ENCODE data around the gene ZBTB39.
"Not testable (repeated sequence)": the region's sequence is repeated elsewhere in the genome, so short reads cannot be mapped to it uniquely, and the experiment has no call there.

ZBTB39 gene

DNA sequence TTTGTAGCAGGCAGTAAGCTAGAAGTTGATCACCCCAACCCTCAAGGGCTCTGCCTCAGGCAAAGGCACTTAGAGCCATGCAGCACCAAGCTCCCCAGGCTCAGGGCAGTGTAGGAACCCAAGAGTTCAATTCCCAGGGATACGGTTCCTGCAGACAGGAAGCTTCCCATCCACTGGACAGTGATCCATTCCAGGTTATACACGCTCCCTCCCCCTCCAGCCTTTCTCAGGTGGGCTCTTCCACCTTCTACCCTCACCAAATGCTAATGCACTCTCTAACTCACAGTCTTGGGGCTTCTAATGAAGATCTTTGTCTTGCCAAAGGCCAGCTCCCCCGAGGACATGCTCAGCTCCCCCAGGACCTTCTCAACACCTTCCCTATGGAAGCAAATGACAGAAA lies 30.9 kb upstream of the ZBTB39 start:
- FAIRE-seq, result no peak
- no peak for DNase-seq (ENCODE audit: extremely low spot score, insufficient read length, low read depth)

DNA sequence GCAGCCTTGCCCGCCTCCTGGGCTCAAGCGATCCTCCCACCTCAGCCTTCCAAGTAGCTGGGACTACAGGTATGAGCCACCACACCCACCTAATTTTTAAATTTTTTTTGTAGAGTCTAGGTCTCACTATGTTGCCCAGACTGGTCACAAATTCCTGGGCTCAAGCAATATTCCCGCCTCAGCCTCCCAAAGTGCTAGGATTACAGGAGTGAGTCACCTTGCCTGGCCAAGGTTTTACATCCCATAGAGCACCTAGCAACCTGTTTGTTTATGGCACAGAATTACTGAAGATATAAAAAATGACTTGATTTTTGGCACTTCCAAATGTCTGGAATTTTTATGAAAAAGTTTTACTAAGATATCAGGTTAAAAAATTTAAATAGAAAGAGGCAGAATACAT lies 27.1 kb upstream of the ZBTB39 start:
- FAIRE-seq (no peak), DNase-seq (ENCODE audit: extremely low spot score, insufficient read length, low read depth) (no peak)

DNA sequence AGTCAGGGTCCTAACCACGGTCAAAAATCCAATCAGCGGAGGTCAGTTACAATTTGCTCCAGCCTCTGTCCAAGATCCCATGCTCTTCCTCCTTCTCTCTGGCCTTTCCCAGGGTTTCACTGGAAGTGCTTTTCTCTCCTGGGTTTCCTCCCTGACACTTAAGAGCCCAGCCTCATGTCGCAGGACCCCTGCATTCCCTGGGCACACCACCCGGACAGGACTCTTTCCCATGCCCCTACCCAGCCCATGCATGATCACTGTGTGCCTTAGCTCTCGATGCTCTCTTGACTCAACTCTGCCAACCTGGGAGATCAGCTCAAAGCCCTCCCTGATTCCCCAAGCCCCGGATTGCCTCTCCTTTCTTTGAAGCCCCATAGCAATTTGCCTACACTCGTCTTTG lies 25.4 kb upstream of the ZBTB39 start:
- DNase-seq (ENCODE audit: extremely low spot score, insufficient read length, low read depth), result no peak
- FAIRE-seq, result peak; percentile 45

DNA sequence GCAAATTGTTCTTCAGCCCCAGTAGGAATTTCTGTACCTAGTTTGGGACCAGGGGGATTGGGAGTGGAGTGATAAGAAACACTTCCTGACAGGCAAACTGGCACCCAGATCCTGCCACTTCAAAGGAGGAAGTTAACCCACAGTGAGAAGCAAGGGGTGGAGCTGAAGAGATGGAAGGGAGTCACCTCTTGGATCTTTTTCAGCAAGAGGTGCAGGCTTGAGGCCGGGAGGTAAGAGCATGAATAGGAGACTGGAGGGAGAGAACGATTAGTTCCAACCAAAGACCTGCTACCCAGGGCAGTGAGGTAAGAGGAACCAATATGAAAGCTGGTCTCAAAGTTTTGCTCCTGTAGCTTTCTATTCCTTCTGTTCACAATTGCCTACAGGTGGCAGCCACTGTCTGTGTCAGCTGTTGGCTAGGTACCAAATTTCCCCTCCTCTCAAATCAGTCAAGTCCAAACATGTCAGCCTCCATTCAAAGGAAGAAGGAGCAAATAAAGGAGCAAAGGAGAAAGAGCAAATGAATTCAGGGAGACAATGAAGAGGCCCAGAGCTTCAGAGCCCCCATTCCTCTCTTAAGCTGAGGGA lies 24.9 kb upstream of the ZBTB39 start:
- DNase-seq (ENCODE audit: extremely low spot score, insufficient read length, low read depth) (no peak), FAIRE-seq (peak; percentile 75)

DNA sequence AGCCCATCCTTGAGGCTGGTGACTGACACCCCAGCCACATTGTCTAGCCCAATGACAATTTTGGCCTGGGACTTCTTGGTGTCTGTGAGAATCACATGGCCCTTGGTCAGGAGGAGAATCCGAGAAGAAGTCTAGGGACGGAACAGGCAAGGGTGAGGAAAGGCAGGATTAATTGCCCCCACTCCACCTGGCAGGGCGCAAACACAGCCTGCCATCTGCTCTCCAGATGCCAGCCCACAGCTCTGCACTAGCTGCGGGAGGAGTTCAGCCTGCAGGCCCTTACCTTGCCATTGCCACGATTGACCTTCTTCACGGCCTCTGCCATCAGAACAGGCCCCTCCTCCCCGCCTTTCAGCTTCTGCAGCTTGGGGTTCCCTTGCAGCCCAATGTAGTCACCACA lies 23.1 kb upstream of the ZBTB39 start:
- no peak for FAIRE-seq

DNA sequence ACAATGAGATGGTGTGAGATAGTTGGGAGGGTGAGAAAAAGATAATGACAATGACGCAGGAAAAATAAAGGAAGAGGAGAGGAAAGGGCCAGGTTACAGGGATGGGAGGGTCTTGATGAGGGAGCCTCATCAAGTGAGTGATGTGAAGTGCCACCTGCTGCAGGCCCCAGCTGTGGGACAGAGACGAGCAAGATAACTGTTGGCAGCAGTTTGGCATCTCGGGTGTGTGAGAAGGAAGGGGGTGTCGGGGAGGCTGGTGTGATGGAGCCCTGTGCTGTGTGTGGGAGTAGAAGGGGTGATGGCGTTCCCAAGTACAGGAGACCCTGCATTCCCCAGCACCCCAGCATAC lies 21.4 kb upstream of the ZBTB39 start:
- DNase-seq (ENCODE audit: extremely low spot score, insufficient read length, low read depth), result no peak
- FAIRE-seq, result no peak

More for the DNA sequence above, 23.1 kb upstream of the ZBTB39 start:
- no peak for DNase-seq (ENCODE audit: extremely low spot score, insufficient read length, low read depth)

DNA sequence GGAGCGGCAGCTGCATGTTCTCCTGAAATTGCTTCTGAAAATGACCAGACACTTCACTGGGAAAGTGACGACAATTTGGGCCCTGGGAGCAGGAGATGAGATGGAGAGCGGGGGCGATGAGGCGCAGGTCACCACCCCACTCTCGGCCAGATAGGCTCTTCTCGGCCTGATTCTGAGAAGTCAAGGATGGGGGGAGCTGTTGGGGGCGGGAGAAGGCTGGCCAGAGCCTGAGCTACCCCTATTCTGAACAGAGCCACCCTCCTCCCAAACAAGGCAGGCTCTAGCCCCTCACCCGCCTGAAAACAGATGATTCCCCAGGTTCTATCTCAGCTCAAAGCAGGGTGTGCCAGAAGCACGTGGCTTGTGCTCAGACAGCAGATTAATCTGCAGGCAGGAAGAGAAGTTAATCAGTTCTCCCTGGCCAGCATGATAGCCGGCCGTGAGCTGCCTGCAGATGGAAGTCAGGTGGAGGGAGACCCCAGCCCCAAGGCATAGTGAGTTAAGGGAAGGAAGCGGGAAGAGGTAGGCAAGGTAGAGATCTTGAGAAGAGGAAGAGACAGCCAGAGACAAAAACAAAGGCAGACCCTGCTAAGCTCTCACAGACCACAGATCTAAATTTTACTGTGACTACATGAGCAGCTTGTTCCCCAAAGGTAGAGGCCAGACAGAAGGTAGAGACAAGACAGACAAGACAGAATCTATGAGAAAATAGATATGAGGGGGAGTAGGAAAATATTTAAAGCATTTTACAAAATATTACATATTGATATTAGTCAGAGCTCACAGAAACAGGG lies 20.9 kb upstream of the ZBTB39 start:
- FAIRE-seq (no peak), DNase-seq (ENCODE audit: extremely low spot score, insufficient read length, low read depth) (no peak)

DNA sequence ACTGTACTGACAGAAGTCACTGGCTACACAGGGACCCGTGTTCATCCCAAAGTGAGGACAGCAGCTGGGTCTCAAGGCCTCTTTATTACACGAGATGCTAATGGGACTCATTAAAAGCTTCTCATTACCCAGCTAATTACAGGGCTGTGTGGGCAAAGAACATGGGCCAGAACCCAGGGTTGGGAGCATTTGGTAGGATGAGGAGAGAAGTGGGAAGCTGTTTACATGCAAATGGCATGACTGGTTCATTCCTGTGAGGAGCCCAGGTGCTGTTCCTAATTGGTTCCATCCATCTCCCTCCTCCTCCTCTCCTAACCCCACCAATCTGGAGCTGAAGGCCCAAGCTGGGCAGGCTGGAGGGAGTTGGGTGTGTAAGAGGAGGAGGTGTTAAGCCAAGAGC lies 18.9 kb upstream of the ZBTB39 start:
- no peak for FAIRE-seq
- no peak for DNase-seq (ENCODE audit: extremely low spot score, insufficient read length, low read depth)

DNA sequence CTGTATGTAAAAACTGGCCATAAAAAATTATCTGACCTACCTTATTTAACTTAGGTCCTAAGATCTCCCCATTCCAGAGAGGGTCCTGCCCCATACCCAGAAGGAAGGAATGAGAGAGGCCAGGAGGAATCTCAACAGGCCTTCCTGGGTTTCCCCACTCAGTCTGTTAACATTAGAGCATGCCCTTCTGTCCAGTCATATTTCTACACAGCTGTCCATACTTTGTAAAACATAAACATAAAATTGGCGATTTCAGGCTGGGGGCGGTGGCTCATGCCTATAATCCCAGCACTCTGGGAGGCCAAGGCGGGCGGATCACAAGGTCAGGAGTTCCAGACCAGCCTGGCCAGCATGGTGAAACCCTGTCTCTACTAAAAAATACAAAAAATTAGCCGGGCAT lies 16.0 kb upstream of the ZBTB39 start:
- not testable (repeated sequence) for FAIRE-seq; DNase-seq (ENCODE audit: extremely low spot score, insufficient read length, low read depth)

DNA sequence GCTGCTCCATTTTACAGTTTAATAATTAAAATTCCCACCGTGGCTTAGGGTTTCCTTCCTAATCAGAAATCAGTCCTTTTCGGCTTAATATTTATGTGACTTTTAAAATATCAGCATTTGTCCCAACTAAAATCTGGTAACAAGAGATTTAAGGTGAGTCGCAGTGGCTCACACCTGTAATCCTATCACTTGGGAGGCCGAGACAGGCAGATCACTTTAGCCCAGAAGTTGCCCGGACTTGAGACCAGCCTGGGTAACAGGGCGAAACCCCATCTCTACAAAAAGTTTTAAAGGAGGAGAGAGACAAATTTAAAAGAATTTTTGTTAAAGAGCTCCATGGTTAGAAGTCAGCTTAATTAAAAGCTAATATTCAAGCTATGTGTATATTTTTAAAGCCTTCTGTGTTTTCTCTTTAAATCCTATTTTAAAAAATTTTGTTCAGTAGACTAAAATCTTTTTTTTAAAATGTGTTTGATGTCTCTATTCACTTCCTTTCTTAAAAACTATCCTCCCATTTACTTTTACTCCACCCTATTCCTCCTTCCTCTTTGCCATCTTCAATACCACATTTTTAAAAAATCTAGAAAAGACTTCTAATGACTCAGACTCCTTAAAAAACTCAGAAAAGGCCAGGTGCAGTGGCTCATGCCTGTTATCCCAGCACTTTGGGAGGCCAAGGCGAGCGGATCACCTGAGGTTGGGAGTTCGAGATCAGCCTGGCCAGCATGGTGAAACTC lies 13.8 kb upstream of the ZBTB39 start:
- FAIRE-seq (no peak), DNase-seq (ENCODE audit: extremely low spot score, insufficient read length, low read depth) (no peak)

DNA sequence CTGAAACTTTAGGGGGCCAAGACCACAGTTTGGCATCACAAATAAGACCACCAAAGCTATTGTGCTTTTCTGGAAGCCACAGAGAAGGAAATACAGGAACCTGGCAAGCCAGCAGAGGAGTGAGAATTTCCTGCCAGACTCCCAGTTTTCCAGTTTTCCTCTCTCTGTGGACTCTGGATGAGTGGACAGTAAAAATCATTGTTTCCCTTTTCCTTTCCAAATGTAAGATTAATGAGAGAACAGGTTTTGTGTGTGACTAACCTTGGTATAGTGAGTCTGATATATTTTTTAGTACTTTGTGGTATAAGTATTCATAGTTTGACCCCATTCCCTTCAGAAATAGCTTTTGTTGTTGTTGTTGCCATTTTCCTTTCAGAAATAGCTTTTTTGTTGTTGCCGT lies 12.6 kb upstream of the ZBTB39 start:
- no peak for FAIRE-seq
- DNase-seq (ENCODE audit: extremely low spot score, insufficient read length, low read depth), result no peak

DNA sequence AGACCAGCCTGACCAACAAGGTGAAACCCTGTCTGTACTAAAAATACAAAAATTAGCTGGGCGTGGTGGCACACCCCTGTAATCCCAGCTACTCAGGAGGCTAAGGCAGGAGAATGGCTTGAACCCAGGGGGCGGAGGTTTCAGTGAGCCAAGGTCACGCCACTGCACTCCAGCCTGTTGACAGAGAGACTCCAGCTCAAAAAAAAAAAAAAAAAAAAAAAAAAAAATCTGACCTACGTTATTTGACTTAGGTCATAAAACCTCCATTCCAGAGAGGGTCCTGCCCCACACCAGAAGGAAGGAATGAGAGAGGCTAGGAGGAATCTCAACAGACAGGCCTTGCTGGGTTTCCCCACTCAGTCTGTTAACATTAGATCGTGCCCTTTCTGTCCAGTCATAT lies 12.0 kb upstream of the ZBTB39 start:
- DNase-seq (ENCODE audit: extremely low spot score, insufficient read length, low read depth); FAIRE-seq: not testable (repeated sequence)

DNA sequence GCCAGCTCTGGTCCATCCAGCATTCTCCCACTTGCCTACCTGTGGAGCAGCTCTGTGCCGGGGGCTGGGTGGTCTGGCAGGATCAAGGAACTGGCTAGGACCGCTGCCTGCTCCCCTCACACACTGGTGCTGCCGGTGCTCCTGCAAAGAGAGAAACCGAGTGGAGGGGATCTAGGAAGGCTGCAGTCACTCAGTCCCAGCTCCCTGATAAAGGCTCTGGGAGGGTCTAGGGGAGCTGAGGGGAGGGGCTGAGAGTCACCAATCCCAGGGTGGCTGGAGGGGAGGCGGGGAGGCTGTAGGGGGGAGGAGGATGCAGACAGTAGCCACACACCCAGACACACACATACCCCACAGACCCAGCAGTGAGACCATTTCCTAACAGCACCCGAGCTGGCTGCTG lies 10.0 kb upstream of the ZBTB39 start, which contains the start of gene TAC3:
Gene TAC3, minus strand, starts transcription at position 182 of the 400 bp plus-strand sequence. CDS start 732 bp downstream, outside the sequence.
- no peak for FAIRE-seq
- DNase-seq (ENCODE audit: extremely low spot score, insufficient read length, low read depth), result no peak

DNA sequence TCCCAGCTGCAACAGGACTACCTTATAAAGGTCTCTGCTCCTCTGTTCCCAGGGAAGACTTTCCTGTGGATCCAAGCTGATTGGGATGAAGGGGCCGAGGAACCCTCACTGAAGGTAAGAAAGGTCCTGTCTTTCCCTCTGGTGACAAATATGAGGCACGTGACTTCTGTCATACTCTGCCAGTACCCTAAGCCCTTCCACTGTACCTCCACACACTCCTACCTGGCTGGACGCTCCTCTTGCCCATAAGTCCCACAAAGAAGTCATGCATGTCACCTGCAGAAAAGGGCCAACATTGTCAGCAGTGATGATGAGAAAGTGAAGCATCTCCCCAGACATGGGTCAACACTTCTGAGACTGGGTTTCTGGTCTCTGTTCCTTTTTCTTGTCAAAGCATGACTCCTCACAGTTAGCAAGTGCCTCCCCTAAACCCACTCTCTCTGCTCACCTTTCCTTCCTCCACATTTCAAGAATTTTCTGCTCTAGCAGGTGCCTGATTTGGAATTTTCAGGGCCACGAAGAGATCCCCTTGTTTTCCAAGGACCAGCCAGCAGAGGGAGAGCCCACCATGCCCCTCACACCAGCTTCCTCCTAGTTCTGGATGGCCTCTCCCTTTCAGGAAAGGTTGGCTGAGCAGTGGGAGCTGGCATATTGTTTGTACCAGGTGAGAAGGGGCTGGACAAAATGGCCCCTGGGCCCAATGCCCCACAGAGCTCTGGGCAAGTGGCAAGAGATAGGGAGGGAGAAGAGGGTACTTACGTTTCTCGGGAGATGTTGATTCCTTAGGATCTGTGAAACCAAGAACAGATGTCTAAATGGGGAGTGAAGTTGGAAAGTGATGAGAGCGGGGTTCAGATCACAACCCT lies 6.5 kb upstream of the ZBTB39 start:
- DNase-seq (ENCODE audit: extremely low spot score, insufficient read length, low read depth) (no peak), FAIRE-seq (peak; percentile 85)

DNA sequence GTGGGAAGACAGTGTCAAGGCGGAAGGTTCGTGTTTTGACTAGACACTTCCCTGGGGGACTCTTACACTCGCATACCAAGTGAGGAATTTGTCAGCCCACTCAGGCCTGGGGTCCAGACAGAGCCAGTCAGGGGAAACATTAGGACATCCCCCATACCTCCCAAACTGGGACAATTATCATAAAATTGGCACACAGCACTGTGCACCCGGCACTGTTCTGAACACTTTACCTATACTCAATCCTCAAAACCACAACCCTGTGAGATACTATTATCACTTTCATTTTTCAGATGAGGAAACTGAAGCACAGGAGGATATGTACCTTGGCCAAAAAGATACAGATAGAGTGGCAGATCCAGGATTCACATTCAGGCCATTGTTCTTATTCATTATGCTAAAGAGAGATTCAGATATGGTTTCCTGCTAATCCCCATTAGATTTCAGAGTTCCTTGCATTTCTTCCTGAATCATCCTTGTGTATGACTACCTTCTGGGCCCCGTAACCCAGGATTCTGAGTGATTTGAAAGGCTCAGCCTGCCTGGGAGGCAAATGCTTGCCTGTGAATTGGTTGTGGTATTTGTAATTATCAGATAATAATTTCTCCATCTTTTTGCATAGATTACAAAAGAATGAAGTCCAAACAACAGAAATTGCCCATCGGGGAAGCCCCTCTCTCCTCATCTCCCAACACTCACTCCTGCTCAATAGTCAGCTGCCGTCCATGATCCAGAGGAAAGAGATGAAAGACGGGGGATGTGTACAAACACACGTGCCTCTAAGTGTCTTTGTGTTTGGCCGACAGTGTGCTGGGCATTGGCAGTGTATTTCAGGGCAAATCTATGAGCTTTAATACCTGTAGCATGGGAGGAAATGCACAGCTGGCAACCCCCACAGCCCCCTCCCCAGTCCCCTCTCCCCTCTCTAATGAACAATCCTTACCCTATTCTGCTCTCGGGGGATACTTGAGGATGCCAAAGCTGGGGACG lies 5.4 kb upstream of the ZBTB39 start:
- no peak for DNase-seq (ENCODE audit: extremely low spot score, insufficient read length, low read depth)
- FAIRE-seq, result peak; percentile 56

DNA sequence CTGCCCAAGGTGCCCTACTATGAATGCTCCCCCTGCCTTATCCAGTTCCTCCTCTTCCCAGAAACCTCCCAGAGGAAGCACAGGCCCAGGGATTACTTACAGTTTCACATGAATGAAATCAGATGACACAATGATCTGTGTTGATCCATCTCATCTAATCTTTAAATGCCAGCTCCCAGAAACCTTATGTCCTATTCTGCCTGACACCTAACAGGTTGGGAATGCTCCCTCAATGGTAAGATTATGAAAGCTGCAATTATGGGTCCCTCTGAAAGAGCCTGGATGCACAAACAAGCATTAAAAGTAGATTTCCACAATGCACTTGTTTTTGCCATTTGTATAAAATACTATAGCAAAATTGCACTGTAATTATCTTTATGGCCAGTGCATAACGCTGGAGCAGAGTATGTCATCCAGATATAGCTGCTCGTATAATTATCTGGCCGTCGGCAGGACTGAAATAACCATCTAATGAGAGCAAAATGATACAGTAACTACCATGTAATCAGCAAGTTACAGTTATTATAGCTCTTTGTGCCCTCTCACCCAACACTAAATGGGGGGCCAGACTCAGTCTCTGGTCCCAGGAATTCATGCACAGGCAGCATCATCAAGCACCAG lies 4.4 kb upstream of the ZBTB39 start:
- no peak for FAIRE-seq

DNA sequence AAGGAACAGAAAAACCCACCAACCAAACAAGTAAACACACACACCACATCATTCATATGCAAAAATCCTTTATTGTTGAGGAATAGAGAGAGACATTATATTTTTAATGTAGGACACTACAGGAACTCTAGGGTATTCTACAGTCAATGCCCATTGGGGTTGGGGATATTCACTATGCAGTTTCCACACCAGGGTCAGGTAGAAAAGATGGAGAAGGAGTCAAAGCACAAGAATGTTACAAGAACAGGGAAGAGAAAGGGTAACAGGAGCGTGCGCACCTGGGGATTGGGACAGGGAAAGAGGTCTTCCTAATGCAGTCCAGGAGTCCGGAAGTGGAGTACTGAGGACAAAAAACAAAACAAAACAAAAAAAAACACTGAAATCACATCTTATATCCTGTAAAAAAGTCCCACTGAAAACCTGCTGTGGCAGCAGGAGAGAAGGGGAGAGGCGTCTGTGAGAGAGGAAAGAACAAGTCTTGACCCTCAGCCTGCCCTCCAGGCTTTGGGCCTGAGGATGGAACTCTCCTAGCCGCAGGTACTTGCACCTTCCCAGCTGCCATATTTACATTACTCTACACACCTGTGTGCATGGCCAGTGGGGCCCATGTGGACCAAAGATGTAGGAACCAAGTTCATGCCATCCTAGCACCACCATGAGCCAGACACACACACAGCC lies 3.7 kb upstream of the ZBTB39 start:
- no peak for FAIRE-seq

More for the DNA sequence above, 4.4 kb upstream of the ZBTB39 start:
- no peak for DNase-seq (ENCODE audit: extremely low spot score, insufficient read length, low read depth)

DNA sequence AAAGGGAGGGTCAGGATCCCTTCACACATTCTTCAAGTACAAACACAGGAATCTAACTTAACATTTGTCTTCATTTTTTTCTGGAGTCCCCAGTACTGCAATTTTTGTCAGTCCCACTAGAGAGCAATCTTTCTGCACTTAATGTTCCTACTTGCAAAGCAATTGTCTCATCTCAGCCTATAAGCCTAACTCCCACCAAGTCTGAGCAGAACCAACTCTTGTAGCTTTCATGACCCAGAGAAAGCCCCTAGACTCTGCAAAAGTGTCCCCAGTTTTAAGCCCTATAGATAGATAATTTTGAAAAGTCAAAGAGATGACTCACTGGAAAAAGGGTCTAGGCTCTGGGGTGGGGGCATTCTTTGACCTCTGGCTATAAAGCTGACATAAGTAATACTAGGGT lies 1.8 kb upstream of the ZBTB39 start:
- no peak for DNase-seq (ENCODE audit: extremely low spot score, insufficient read length, low read depth)
- peak; percentile 67 for FAIRE-seq

More for the DNA sequence above, 3.7 kb upstream of the ZBTB39 start:
- DNase-seq (ENCODE audit: extremely low spot score, insufficient read length, low read depth), result no peak
